ENCODE data around the gene IL16. TPM values are rescaled to one million over a fixed set of nuclear protein-coding genes. Genes with fewer than 3 reads are reported as not detected.

The IL16 gene
- polyA plus RNA-seq, 1 donor = 8.1 TPM

- no peaks in the 10 kb centered on the region for H3K9me3 ChIP-seq (ENCODE audit: control insufficient read depth, low read depth, low read length)
- no peak for DNase-seq
- no peak overlapping the region for H3K27ac ChIP-seq (ENCODE audit: low read length)
- no CpG with 5 or more reads among the region's 4 CpGs for WGBS (ENCODE audit: insufficient coverage, low lambda C conversion rate)
- H3K27me3 ChIP-seq (ENCODE audit: control insufficient read depth, insufficient read depth, low read length) = peaks cover 3% of the 10 kb centered on the region
- H3K4me1 ChIP-seq (ENCODE audit: control insufficient read depth, insufficient read depth, low read length) = peaks cover 7% of the 10 kb centered on the region
- no peak overlapping the region for H3K4me3 ChIP-seq (ENCODE audit: low read length)
- H3K36me3 ChIP-seq (ENCODE audit: control insufficient read depth, insufficient read depth, low read length) = no peaks in the 10 kb centered on the region
Observed at GRCh38 chr15:81274255-81274654, 77.6 kb downstream of the IL16 start.

- Histone ChIP-seq H3K27me3 (ENCODE audit: control insufficient read depth, insufficient read depth, low read length) (peaks cover 2% of the 10 kb centered on the region), H3K9me3 (ENCODE audit: control insufficient read depth, low read depth, low read length) (no peaks in the 10 kb centered on the region), H3K36me3 (ENCODE audit: control insufficient read depth, insufficient read depth, low read length) (no peaks in the 10 kb centered on the region), H3K4me1 (ENCODE audit: control insufficient read depth, insufficient read depth, low read length) (peaks cover 7% of the 10 kb centered on the region), H3K4me3 (ENCODE audit: low read length) (no peak overlapping the region), H3K27ac (ENCODE audit: low read length) (no peak overlapping the region)
- peak; percentile 71 to 73 for DNase-seq
- no CpG with 5 or more reads among the region's 11 CpGs for WGBS (ENCODE audit: insufficient coverage, low lambda C conversion rate)
Observed at GRCh38 chr15:81274931-81275707, 78.4 kb downstream of the IL16 start.

GRCh38 chr15:81275711-81276392 is 79.2 kb downstream of the IL16 start:
- DNase-seq = no peak
- Histone ChIP-seq H3K27ac (ENCODE audit: low read length) (no peak overlapping the region), H3K4me3 (ENCODE audit: low read length) (no peak overlapping the region), H3K4me1 (ENCODE audit: control insufficient read depth, insufficient read depth, low read length) (peaks cover 7% of the 10 kb centered on the region), H3K27me3 (ENCODE audit: control insufficient read depth, insufficient read depth, low read length) (no peaks in the 10 kb centered on the region), H3K36me3 (ENCODE audit: control insufficient read depth, insufficient read depth, low read length) (no peaks in the 10 kb centered on the region), H3K9me3 (ENCODE audit: control insufficient read depth, low read depth, low read length) (no peaks in the 10 kb centered on the region)
- WGBS (ENCODE audit: insufficient coverage, low lambda C conversion rate) = no CpG with 5 or more reads among the region's 3 CpGs

GRCh38 chr15:81276967-81277366 is 80.3 kb downstream of the IL16 start:
- no peaks in the 10 kb centered on the region for H3K36me3 ChIP-seq (ENCODE audit: control insufficient read depth, insufficient read depth, low read length)
- WGBS (ENCODE audit: insufficient coverage, low lambda C conversion rate) = 100% methylated on average over 2 of the region's 2 CpGs
- H3K27me3 ChIP-seq (ENCODE audit: control insufficient read depth, insufficient read depth, low read length) = no peaks in the 10 kb centered on the region
- H3K4me1 ChIP-seq (ENCODE audit: control insufficient read depth, insufficient read depth, low read length) = peaks cover 7% of the 10 kb centered on the region
- no peaks in the 10 kb centered on the region for H3K9me3 ChIP-seq (ENCODE audit: control insufficient read depth, low read depth, low read length)
- no peak overlapping the region for H3K27ac ChIP-seq (ENCODE audit: low read length)
- DNase-seq = no peak
- no peak overlapping the region for H3K4me3 ChIP-seq (ENCODE audit: low read length)

GRCh38 chr15:81277851-81278250 is 81.2 kb downstream of the IL16 start:
- H3K9me3 ChIP-seq (ENCODE audit: control insufficient read depth, low read depth, low read length) = no peaks in the 10 kb centered on the region
- no peaks in the 10 kb centered on the region for H3K27me3 ChIP-seq (ENCODE audit: control insufficient read depth, insufficient read depth, low read length)
- no peak overlapping the region for H3K27ac ChIP-seq (ENCODE audit: low read length)
- H3K36me3 ChIP-seq (ENCODE audit: control insufficient read depth, insufficient read depth, low read length) = no peaks in the 10 kb centered on the region
- no peak for DNase-seq
- H3K4me1 ChIP-seq (ENCODE audit: control insufficient read depth, insufficient read depth, low read length) = peaks cover 7% of the 10 kb centered on the region
- H3K4me3 ChIP-seq (ENCODE audit: low read length) = no peak overlapping the region
- WGBS (ENCODE audit: insufficient coverage, low lambda C conversion rate) = 100% methylated on average over 1 of the region's 2 CpGs

- Histone ChIP-seq H3K36me3 (ENCODE audit: control insufficient read depth, insufficient read depth, low read length) (no peaks in the 10 kb centered on the region), H3K27me3 (ENCODE audit: control insufficient read depth, insufficient read depth, low read length) (no peaks in the 10 kb centered on the region), H3K4me3 (ENCODE audit: low read length) (no peak overlapping the region), H3K9me3 (ENCODE audit: control insufficient read depth, low read depth, low read length) (no peaks in the 10 kb centered on the region), H3K4me1 (ENCODE audit: control insufficient read depth, insufficient read depth, low read length) (peaks cover 7% of the 10 kb centered on the region), H3K27ac (ENCODE audit: low read length) (no peak overlapping the region)
- no peak for DNase-seq
- 60% methylated on average over 1 of the region's 6 CpGs for WGBS (ENCODE audit: insufficient coverage, low lambda C conversion rate)
Observed at GRCh38 chr15:81278306-81279029, 81.8 kb downstream of the IL16 start.

- Histone ChIP-seq H3K36me3 (ENCODE audit: control insufficient read depth, insufficient read depth, low read length) (no peaks in the 10 kb centered on the region), H3K9me3 (ENCODE audit: control insufficient read depth, low read depth, low read length) (no peaks in the 10 kb centered on the region), H3K4me3 (ENCODE audit: low read length) (no peak overlapping the region), H3K27me3 (ENCODE audit: control insufficient read depth, insufficient read depth, low read length) (no peaks in the 10 kb centered on the region), H3K4me1 (ENCODE audit: control insufficient read depth, insufficient read depth, low read length) (peaks cover 1% of the 10 kb centered on the region), H3K27ac (ENCODE audit: low read length) (no peak overlapping the region)
- 20% methylated on average over 1 of the region's 12 CpGs for WGBS (ENCODE audit: insufficient coverage, low lambda C conversion rate)
- DNase-seq = no peak
Observed at GRCh38 chr15:81279621-81280485, 83.2 kb downstream of the IL16 start.

- Histone ChIP-seq H3K4me3 (ENCODE audit: low read length) (no peak overlapping the region), H3K4me1 (ENCODE audit: control insufficient read depth, insufficient read depth, low read length) (no peaks in the 10 kb centered on the region), H3K27ac (ENCODE audit: low read length) (no peak overlapping the region), H3K27me3 (ENCODE audit: control insufficient read depth, insufficient read depth, low read length) (no peaks in the 10 kb centered on the region), H3K9me3 (ENCODE audit: control insufficient read depth, low read depth, low read length) (no peaks in the 10 kb centered on the region), H3K36me3 (ENCODE audit: control insufficient read depth, insufficient read depth, low read length) (no peaks in the 10 kb centered on the region)
- no CpG with 5 or more reads among the region's 8 CpGs for WGBS (ENCODE audit: insufficient coverage, low lambda C conversion rate)
- no peak for DNase-seq
Observed at GRCh38 chr15:81280696-81281455, 84.2 kb downstream of the IL16 start.

- Histone ChIP-seq H3K27ac (ENCODE audit: low read length) (no peak overlapping the region), H3K4me3 (ENCODE audit: low read length) (no peak overlapping the region), H3K4me1 (ENCODE audit: control insufficient read depth, insufficient read depth, low read length) (no peaks in the 10 kb centered on the region), H3K36me3 (ENCODE audit: control insufficient read depth, insufficient read depth, low read length) (no peaks in the 10 kb centered on the region), H3K9me3 (ENCODE audit: control insufficient read depth, low read depth, low read length) (no peaks in the 10 kb centered on the region), H3K27me3 (ENCODE audit: control insufficient read depth, insufficient read depth, low read length) (no peaks in the 10 kb centered on the region)
- DNase-seq = no peak
- WGBS (ENCODE audit: insufficient coverage, low lambda C conversion rate) = no CpG with 5 or more reads among the region's 3 CpGs
Observed at GRCh38 chr15:81281456-81281735, 84.7 kb downstream of the IL16 start.

Measured in large intestine (tissue), 3 donors.